ENCODE data around the gene OR6C65.

The OR6C65 gene

GRCh38 chr12:55448825-55449224 lies 48.5 kb downstream of the OR6C65 start:
- no peak for DNase-seq
